DND-41 (cell line): ENCODE data around the gene ZNF45.
"Not testable (repeated sequence)": the region's sequence is repeated elsewhere in the genome, so short reads cannot be mapped to it uniquely, and the experiment has no call there.

Source experiments
- ATAC-seq: fragments of 200-7000 bp; cut with Tn5 transposase; 3 replicates; pipeline ENCODE4 v1.9.1; 2021; ENCODE audit warnings: low read depth; ENCODE audit not compliant: insufficient read depth
- DNase-seq: peaks from one replicate; pipeline ENCODE4 v3.0.0-alpha.2; 2020
- H2AFZ ChIP-seq: 2 replicates; pipeline ENCODE4 v1.6.0; 2012; ENCODE audit warnings: low read depth, low read length
- H3K27ac ChIP-seq: 2 replicates; pipeline ENCODE4 v1.5.1; 2012; ENCODE audit warnings: low read length, inconsistent platforms
- H3K27me3 ChIP-seq: fragments of 200-600 bp; sonication (generic); 2 replicates; pipeline ENCODE4 v1.6.0; 2012; ENCODE audit warnings: low read length, mild to moderate bottlenecking, inconsistent platforms; ENCODE audit not compliant: insufficient read depth, poor library complexity
- H3K36me3 ChIP-seq: 2 replicates; pipeline ENCODE4 v1.5.1; 2012; ENCODE audit warnings: low read length, inconsistent platforms; ENCODE audit not compliant: insufficient read depth
- H3K4me1 ChIP-seq: 2 replicates; pipeline ENCODE4 v1.5.1; 2012; ENCODE audit warnings: mild to moderate bottlenecking, low read length; ENCODE audit not compliant: insufficient read depth
- H3K4me2 ChIP-seq: 2 replicates; pipeline ENCODE4 v1.6.0; 2012; ENCODE audit warnings: mild to moderate bottlenecking, moderate library complexity, low read length, inconsistent platforms; ENCODE audit not compliant: insufficient read depth
- H3K4me3 ChIP-seq, 2 experiments: fragments of 200-600 bp in 1 of 2; shearing (Covaris generic) in 1 of 2; 2 replicates each; pipeline ENCODE4 v1.5.1; 2012 to 2016; ENCODE audit warnings: inconsistent platforms in 2 of 2, low read length in 2 of 2, mild to moderate bottlenecking in 2 of 2, low read depth in 1 of 2, moderate library complexity in 1 of 2
- H3K79me2 ChIP-seq: 2 replicates; pipeline ENCODE4 v1.6.0; 2012; ENCODE audit warnings: low read length, inconsistent platforms; ENCODE audit not compliant: insufficient read depth
- H3K9ac ChIP-seq: 2 replicates; pipeline ENCODE4 v1.6.0; 2012; ENCODE audit warnings: low read depth, mild to moderate bottlenecking, inconsistent platforms, low read length, moderate library complexity
- H3K9me3 ChIP-seq: 2 replicates; pipeline ENCODE4 v1.5.1; 2012; ENCODE audit warnings: low read length, moderate library complexity, mild to moderate bottlenecking, inconsistent platforms; ENCODE audit not compliant: insufficient read depth, severe bottlenecking
- H4K20me1 ChIP-seq: 2 replicates; pipeline ENCODE4 v1.6.0; 2012; ENCODE audit warnings: low read length; ENCODE audit not compliant: insufficient read depth
- CTCF ChIP-seq: IDR thresholded peaks from 2 replicates; pipeline ENCODE4 v1.5.1; 2012; ENCODE audit warnings: borderline replicate concordance, low read length, moderate library complexity, mild to moderate bottlenecking; ENCODE audit not compliant: poor library complexity, severe bottlenecking; ENCODE audit errors: extremely low read depth
- EZH2 ChIP-seq: IDR thresholded peaks from 3 replicates; pipeline ENCODE4 v1.6.1; 2012; ENCODE audit warnings: borderline replicate concordance, low read depth, mild to moderate bottlenecking, moderate library complexity, low read length, inconsistent platforms; ENCODE audit not compliant: severe bottlenecking

Gene ZNF45

GRCh38 chr19:43880483-43880882 lies 54.6 kb downstream of the ZNF45 start:
- Histone ChIP-seq H3K9me3 (peaks cover 19% of the 10 kb centered on the region), H3K4me1 (no peaks in the 10 kb centered on the region), H3K79me2 (no peaks in the 10 kb centered on the region), H3K27me3 (no peaks in the 10 kb centered on the region), H2AFZ (no peak overlapping the region), H3K36me3 (no peaks in the 10 kb centered on the region), H4K20me1 (no peaks in the 10 kb centered on the region), H3K27ac (no peak overlapping the region), H3K4me2 (no peak overlapping the region), H3K9ac (no peak overlapping the region), H3K4me3 (no peak overlapping the region)
- ATAC-seq (no peak), DNase-seq (no peak)
- TF ChIP-seq CTCF: no peak
- no peak for TF ChIP-seq EZH2

DNA sequence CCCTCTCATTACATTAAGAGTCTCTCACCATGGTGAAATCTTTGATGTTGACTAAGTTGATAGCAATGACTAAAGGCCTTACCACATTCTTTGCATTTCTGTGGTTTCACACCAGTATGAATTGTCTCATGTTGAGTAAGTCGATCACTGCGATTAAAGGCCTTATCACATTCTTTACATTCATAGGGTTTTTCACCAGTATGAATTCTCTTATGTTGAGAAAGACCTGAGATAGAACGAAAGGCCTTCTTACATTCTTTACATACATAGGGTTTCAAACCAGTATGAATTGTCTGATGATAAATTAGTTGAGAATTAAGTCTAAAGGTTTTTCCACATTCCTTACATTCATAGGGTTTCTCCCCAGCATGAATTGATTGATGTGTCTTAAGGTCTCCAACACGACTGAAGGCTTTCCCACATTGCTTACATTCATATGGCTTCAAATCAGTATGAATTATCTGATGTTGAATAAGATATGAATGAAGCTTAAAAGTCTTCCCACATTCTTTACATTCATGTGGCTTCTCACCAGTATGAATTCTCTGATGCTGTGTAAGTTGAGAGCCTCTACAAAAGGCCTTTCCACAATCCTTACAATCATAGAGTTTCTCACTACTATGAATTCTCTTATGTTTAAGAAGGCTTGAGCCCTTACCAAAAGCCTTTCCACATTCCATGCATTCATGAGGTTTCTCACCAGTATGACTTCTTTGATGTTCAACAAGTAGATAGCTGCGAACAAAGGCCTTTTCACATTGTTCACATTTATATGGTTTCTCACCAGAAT lies 62.3 kb downstream of the ZNF45 start:
- ATAC-seq (no peak), DNase-seq (no peak)
- Histone ChIP-seq H3K9me3 (peaks cover 40% of the 10 kb centered on the region), H3K4me2 (no peak overlapping the region), H3K79me2 (no peaks in the 10 kb centered on the region), H3K9ac (no peak overlapping the region), H4K20me1 (no peaks in the 10 kb centered on the region), H2AFZ (no peak overlapping the region), H3K27me3 (no peaks in the 10 kb centered on the region), H3K36me3 (no peaks in the 10 kb centered on the region), H3K4me1 (no peaks in the 10 kb centered on the region), H3K4me3 (no peak overlapping the region), H3K27ac (no peak overlapping the region)
- TF ChIP-seq EZH2 (no peak), CTCF (no peak)

DNA sequence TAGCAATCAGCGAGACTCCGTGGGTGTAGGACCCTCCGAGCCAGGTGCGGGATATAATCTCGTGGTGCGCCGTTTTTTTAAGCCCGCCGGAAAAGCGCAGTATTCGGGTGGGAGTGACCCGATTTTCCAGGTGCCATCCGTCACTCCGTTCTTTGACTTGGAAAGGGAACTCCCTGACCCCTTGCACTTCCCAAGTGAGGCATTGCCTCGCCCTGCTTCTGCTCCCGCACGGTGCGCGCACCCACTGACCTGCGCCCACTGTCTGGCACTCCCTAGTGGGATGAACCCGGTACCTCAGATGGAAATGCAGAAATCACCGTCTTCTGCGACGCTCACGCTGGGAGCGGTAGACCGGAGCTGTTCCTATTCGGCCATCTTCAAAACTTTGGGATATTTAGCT lies 68.2 kb downstream of the ZNF45 start:
- not testable (repeated sequence) for H3K9ac ChIP-seq, H3K4me3 ChIP-seq, H3K36me3 ChIP-seq, H3K27me3 ChIP-seq, H3K4me2 ChIP-seq, H4K20me1 ChIP-seq, DNase-seq, H2AFZ ChIP-seq, ATAC-seq, H3K4me1 ChIP-seq, H3K27ac ChIP-seq, H3K79me2 ChIP-seq
- peaks cover 10% of the 10 kb centered on the region for H3K9me3 ChIP-seq
